HL-60/S4 treated with retinoic acid at 250 ng/mL for 4 days and 3 days (cell line): Measurements from ENCODE around the gene SNX20.

Experiments used
- in situ Hi-C: fragments of 300-500 bp; cut with MboI; formaldehyde crosslinking; loops from 2 replicates; pipeline ENCODE4 v1.7.0; 2022; ENCODE audit warnings: low sequenced_read_pairs

The SNX20 gene

DNA sequence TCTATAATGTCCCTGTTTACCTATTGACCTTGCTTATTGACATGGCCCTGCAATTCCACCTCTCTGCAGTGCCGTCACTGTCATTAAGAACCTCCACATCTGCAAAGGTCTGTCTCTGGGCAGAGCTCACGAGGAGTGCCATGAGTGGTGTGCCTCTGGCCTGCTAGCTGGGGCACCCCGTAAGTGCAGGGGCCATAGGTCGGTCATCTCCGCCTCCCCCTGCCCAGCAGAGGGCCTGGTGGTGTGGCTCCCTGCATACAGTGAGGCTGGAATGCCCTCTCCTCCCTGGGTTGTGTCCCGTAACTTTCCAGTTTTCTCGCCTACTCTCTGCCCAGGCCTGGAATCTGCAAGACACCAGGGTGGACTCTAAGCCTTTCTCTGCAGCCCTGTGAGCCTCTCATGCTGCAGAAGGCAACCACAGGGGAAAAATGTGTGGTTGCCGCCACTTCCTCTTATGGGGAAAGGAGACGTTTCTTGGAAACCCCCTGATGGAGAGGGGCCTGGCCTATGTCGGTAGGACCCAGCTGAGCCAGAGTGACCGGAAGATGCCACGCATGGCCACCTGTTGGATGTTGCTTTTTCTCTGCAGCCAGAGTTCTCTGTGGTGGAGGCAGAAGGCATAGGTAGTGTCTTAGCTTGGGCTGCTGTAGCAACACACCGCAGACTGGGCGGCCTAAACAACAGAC is 2.7 kb upstream of the SNX20 start:
- in situ Hi-C loops: loop anchor here (10.0 kb wide), 1 partner anchor 61 kb away; the partner anchor contains the start of gene CYLD

DNA sequence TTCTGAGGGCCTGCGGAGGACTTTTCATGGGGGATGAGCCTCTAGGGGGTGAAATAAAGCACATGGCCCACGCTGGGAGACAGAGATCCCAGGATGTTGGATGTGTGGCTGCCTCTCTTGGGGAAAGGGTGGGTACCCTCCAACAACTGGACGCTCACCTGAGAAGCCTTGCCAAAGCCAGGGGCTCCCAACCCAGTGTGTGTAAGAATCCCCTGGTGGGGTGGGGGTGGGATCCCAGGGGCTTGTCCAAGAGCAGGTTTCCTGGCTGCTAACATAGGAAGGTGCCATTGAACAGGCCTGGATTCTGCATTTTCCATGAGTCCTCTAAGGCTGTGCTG is 587 bp downstream of the SNX20 start:
- in situ Hi-C loops: loop anchor here (10.0 kb wide), 1 partner anchor 64 kb away; the partner anchor contains the start of gene CYLD

DNA sequence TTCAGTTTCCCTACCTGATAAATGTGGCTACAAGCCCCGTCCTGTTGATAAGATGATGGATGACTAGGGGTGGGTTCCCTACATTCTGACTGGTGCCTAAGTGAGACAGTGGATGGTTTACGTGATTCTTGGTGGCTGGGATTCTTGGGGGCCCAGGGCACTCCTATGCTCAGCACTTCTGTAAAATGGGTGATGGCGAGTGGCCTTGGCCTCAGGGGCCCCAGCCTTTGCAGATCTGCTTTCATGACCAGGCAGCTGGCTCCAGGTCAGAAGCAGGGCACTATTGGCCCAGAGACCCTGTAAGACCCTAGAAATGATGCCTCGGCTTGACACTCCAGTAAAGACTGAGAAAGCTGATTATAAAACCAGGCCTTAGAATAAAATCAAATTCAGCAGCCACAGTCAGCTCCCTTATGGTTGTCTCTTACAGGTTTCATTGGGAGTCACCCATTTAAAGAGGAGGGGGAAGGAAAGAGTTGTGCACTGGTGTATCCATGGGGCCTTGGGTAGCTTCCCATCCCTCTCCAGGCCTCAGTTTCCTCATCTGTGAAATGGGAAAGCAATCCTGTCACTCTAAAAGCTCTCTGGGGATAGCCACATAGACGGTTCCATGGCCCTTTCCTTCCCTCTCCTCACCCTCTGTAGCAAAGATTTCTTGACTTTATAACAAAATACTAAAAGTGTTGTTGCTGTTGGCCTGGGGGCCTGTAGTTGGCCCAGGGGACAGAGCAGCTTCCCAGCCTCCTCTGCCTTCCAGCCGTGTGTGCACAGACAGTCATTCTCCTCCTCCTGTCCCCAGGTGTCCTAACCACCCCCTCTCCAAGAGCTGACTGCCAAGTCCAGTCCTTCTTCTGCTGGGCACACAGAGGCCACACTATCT is 1.2 kb downstream of the SNX20 start:
- in situ Hi-C loops: loop anchor here (10.0 kb wide), 1 partner anchor 65 kb away; the partner anchor contains the start of gene CYLD

DNA sequence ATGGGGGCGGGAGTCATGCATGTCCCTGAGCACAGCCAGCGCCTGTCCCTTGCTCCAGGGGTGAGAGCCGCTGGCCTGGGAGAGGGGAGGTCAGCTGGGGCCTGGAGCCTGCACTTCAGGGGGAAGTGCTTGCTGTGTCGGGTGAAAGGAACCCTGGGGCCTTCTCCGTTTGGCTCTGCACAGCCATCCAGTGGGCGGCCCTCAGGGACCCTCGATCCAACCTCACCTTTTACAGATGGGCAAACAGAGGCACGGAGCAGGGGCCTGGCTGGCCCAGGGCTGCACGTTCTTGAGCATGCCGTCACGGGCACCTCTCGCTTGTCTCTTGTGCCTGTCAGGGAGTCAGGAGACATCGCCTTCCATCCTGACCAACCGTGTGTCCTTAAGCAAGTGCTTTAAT is 1.8 kb downstream of the SNX20 start:
- in situ Hi-C loops: no loop called here

DNA sequence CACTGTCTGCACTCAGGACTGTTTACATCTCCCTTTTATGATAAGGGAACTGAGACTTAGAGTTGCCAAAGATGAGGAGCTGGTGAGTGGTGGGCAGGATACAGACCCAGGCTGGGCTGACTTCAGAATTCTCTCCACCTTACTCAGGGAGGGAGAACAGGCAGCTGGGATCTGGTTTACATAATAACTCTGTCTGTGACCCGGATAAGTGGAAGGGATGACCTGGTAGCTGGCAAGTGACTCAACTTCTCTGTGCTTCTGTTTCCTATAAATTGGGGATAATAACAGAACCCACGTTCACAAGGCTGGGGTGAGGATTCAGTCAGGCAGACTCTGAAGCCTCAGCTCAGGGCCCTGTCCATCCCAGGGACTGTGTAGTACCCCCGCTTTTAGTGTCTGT is 2.6 kb downstream of the SNX20 start:
- in situ Hi-C loops: no loop called here

DNA sequence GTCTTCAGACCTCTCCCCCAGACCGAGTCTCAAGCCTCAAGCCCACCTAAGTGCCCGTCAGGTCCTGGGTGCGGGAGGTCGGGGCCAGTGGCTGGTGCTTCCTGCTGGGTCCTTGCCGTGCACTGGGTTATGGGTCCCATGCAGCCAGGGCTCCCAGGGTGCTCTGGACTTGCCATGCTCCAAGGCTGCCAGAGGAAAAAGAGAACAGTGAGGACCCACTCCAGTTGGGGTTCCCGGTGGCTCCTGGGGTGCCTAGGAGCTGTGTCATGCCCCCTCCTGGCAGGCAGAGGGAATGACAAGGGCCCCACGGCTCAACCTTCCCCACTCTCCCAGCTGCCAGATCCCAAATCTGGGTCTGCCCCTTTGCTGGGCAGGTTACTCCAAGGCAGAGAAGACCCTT is 3.8 kb downstream of the SNX20 start:
- in situ Hi-C loops: no loop called here

DNA sequence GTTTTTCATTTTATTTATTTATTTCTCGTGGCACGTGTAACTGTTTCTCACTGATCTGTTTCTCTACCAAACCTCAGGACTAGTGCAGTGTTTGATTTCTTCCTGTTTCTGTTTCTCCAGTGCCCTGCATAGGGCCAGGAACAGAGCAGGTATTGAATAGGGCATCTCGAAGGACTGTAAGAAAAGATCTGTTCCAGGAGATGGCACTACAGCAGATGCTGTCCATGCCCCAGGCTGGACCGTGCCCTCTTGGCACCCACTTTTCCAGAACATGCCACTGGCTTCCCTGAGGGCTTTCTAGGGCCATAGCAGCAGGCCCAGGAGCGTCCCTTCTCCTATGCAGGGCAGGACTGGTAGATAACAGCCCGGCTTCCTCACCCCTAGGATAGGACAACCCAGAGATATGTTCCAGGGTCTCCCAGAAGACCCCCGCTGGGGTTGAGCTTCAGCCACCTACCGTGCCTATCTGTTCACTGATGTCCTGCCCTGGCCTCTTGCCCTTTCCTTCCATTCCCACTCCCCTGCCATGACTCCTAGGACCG is 4.4 kb downstream of the SNX20 start:
- in situ Hi-C loops: no loop called here

DNA sequence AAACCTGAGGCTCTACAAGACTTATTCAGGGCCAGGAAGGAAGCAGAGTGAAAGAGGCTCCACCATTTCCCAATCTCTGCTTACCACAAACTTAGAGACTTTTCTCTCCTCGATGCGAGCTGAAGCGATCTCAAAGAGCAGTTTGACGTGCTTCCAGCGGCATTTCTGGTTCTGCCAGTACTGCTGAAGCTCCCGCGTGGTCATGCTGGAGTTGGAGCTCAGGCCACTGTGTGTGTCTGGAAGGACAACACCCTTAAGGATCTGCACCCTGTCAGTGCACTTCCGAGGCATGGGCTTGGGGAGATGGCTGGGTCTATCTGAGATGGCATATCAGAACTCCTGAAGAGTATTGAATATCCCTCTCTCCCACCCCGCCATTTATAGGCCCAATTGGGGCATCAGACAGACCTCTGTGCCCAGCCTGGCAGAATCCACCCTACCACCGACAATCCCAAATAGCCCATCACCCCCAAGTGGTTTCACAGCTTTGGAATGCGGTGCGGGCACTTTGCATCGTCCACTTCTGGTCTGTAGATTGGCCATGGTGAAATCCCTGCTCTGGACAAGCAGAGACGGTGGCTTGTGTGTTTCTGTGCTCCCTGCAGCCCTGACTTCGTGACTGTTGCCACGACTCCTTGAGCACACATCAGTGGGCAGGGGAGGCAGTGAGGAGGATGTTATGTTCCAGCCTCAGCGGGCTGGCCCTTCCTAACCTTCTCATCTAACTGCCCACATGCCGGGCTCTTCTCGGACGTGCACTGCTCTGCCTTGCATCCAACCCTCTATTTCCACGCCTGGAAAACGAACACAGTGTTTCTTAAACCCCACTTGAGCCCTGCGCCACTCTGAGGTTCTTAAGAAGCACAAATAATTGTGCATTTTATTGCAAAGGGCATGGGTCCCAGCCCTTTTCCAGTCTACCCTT is 5.2 kb downstream of the SNX20 start:
- in situ Hi-C loops: no loop called here

DNA sequence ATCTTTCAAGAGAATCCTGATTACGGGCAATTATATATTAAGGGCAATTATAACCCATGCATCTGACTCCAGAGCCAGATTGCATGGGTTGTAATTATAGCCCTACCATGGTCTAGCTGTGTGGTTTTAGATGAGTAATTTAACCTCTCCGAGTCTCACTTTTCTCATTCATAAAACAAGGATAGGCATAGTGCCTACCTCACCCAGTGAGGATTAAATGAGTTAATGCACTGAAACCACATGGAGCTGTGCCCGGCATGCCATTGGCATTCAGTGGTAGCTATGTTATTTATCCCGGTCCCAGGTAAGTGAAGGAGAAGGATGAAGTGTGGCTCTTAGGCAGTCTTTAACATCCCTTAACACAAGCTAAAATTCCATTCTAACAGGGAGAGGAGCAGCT is 6.3 kb downstream of the SNX20 start:
- in situ Hi-C loops: loop anchor here (25.0 kb wide), 1 partner anchor 313 kb away; the partner anchor contains the start of gene BRD7

DNA sequence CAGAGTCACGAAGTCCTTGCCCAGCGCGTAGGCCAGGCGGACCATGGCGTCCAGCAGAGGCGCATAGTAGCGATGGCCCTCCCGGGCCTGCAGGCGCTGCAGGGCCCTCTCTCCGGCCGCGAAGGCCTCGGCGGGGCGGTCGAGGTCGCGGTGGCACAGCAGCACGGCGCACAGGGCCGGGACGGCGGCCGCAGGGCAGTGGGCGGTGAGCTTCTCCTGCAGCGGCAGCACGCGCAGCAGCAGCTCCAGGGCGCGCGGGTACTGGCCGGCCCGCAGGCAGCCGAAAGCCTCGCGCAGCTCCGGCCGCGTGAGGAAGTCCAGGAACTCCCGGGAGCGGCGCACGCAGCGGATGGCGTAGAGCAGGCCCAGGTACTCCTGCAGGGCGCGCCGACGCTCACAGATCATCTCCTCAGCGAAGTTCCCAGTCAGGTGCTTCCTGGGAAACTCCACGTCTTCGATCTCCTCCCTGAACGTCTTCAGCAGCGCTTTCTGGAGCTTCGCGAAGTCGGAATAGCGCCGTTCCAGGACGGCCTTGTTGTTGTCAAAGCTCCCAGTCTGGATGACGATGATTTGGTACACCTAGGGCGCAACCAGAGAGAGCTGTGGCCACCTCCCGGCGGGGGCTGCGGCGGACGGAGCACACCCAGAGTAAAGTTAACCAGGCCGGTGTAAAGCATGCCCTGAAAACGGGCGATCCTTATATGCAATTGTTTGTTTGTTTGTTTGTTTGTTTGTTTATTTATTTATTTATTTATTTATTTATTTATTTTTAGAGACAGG is 7.4 kb downstream of the SNX20 start:
- in situ Hi-C loops: loop anchor here (25.0 kb wide), 1 partner anchor 311 kb away; the partner anchor contains the start of gene BRD7

DNA sequence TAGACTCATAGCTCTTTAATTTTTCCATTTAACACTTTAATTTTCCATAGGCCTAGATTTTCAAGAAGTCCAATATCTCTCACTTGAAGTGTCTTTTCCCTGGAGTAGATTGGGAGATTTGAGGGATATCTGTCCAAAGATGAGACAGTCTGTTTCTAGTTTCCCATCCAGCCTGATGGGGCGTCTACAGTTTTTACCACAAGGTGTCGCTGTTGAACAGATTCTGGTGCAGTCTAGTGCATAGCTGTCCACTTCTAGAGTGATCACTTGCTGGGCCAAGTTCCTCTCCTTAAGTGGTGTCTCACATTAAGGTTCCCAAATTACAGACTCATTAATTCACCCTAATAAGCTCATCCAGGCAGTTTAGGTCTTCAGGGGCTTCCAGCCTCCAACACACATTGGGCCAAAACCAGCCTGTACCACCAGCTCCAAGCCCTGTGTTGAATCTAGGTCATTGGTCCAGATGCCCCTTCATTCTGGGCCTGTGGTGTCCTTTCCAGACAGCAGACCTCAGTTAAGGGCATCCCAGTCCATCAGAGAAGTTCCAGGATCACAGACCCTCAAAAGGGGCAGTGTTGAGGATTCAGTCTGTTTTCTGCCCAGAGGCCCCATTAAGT is 9.4 kb downstream of the SNX20 start:
- in situ Hi-C loops: loop anchor here (25.0 kb wide), 1 partner anchor 309 kb away; the partner anchor contains the start of gene BRD7

DNA sequence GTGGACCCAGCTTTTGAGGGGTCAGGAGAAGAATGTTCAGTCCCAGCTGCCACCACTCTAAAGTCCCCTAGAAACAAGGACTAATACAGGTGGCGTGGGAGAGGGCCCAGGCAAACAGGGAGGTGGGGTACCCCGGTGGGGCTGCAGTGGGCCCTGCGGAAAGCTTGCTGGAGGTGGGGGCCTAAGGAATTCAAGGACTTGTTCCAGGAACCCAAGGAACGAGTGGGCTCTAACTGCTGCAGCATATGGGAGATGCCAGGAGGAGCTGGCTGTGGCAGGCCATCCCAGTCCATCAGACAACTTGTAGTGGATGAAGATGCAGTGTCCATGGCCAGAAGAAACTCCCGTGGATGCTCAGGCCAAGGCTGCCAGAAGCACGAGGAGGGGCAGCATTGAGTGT is 10.6 kb downstream of the SNX20 start:
- in situ Hi-C loops: loop anchor here (25.0 kb wide), 1 partner anchor 308 kb away; the partner anchor contains the start of gene BRD7

DNA sequence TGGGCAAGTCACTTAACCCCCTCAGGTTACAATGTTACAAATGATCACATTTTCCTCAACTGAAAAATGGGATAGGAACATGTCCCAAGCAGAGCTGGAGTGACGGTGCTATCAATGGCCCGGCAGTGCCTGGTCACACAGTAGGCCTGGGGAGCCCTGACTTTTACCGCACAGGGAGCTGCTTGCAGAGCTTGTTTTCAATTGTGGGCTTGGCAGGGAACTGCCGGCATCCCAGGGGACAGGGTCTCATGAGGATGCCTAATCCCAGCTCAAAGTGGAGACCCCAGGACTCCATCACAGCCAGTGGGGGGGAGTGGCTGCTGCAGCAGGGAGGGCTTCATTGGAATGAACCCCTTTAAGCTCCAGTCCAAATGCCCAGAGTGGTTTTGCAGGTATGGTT is 11.4 kb downstream of the SNX20 start:
- in situ Hi-C loops: loop anchor here (25.0 kb wide), 1 partner anchor 307 kb away; the partner anchor contains the start of gene BRD7

DNA sequence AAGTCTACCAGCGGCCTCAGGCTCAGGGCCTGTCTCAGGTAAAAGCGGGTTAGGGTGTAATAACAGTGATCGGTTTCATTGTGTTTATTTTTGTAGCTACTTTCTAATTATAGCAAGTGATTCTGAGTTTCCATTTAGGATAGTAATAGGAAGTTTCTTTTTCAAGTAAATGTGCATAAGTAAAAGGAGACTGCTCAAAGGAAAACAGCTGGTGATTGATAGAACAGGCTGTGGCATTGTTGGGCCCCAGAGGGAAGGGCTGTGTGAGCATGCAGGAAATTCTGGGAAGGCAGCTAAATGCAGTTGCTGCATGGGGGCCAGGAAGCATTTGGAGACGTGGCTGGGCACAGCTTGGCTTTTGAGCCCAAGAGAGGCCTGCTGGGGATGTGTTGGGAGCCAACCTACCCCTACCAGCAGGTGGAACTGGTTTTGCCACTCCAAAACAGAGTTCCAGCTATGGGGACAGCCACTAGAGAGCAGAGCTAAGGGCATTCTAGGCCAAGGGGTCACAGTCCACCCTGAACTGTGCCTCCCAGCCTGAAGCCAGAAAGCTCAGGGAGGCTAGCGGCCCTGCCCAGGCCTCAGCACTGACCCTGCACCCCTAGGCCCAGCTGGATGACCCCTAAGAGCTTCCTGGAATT is 12.6 kb downstream of the SNX20 start:
- in situ Hi-C loops: loop anchor here (25.0 kb wide), 1 partner anchor 306 kb away; the partner anchor contains the start of gene BRD7

DNA sequence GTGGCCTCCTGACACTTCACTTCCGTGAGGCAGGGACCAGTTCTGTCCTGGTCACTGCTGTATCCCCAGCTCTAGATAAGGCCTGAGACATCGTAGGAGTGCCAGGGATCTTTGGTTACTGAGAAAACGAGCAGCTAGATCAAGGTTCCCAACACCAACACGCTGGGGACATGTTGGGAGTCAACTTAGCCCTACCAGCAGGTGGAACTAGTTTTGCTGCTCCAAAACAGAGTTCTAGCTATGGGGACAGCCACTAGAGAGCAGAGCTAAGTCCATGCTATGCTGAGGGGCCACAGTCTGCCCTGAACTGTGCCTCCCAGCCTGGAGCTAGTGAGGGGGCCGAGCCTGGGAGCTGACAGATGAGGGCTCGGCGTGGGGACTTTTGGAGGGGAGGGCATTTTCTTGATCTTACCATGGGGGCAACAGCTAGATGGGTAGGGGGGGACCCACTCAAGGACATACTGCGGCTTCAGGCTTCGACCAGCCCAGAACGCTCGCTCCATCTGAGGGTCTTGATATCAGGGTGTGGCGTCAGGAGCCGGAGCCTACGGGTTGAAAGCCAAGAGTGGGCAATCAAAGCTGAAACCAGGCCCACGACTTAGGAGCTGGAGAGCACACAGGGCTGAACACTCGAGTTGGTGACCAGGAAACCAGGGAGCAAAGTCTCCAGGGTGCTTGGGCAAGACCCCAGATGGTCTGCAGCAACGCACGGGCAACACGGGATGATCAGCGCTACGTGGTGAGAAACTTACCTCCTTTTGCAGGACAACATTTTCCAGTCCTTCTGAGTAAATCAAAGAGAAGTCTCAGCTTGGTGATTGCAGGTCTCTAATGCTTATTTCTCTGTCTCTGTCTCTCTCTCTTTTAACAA is 13.4 kb downstream of the SNX20 start:
- in situ Hi-C loops: loop anchor here (25.0 kb wide), 1 partner anchor 305 kb away; the partner anchor contains the start of gene BRD7

DNA sequence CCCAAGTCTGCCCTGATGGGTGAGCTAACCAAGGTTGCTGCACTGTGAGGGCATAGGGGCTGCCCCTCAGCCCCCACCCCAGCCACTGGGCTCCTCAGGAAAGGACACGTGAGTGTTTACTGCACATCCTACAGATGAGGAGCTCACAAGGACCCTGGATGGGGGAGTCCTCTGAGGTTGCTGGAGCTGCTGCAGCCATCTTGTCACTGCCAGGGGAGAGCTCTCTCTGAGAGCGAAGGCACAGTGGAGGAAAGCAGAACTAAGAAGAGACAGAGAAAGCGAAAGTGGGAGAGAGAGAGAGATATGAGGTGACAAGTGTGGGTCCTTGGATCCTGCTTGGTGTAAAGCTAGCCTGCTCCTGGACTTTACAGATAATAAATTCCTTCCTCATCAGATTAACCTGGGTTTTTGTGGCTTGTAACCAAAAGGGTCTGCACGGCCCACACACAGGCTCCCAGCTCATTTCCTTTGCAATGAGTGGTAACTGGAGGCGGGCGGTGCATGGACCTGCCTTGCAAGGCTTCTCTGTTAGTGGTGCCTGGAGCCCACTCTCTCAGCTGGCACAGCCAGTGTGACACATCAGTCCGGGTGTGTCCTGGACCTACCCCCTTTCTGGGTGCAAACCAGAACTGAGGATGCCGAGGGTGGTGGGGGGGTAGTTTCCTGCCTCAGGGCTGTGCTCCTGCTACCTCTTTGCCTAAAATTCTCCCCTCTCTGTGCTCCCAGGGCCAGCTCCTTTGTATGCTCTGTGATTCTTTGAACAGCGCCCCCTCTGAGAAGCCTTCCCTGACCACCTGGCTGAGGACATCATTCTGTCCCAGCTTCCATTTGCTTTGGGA is 14.2 kb downstream of the SNX20 start:
- in situ Hi-C loops: loop anchor here (25.0 kb wide), 1 partner anchor 305 kb away; the partner anchor contains the start of gene BRD7
